Heart left ventricle (tissue), 13 donors: ENCODE results near the gene P2RY8.
"Not testable (repeated sequence)": the region's sequence is repeated elsewhere in the genome, so short reads cannot be mapped to it uniquely, and the experiment has no call there.

ENCODE experiments used
- CTCF ChIP-seq, 12 donors: fragments of 200-600 bp; sonication (generic) in 4 of 12; IDR thresholded peaks; one replicate each; pipeline versions ENCODE4 v1.5.0 to v1.8.0; 2018 to 2022; ENCODE audit warnings: antibody characterized with exemption in 12 of 12, mild to moderate bottlenecking in 5 of 12
- POLR2A ChIP-seq, 2 donors: fragments of 450-650 bp; IDR thresholded peaks; one replicate each; pipeline ENCODE4 v1.6.1; 2017; ENCODE audit warnings: antibody characterized with exemption in 2 of 2, mild to moderate bottlenecking in 2 of 2, moderate library complexity in 2 of 2
- donor health status: ischemic (EF 13 %, LVEDD 7.1; RV severe dilation, severe dysfunction).
- donor health status: DM: no; HTN: yes; CAD: no.
- donor health status: DM: no; HTN: no; CAD: no.
- donor health status: ischemic (EF 25% LVEDD 6.9; RV normal size, moderate dysfunction).
- donor health status: ischemic (EF 25% LVEDD 5.7; RV mildly dilated, moderate dysfunction).
- donor health status: ischemic (EF 35%, LVEDD 5.7; RV mildly dilated, moderate dysfunction).
- donor health status: nonischemic (EF 11% LVEDD 7.7; RV severe dilation, severe dysfunction).
- donor health status: DM: yes; HTN: yes; CAD: no.
- donor health status: PGD.
- donor health status: ischemic (EF 29% LVEDD 5.4; RV normal size, mild dysfunction).
- donor health status: nonischemic (EF 23%, LVEDD 6.1; RV moderate dilation, normal function).

- not testable (repeated sequence) for TF ChIP-seq POLR2A, CTCF (IDR thresholded peaks at IDR 0.05)
Observed at GRCh38 chrX:1564077-1564476, 27.1 kb upstream of the P2RY8 start.
